MM.1S (cell line): ENCODE measurements around the gene GRIN3A.

Experiments used
- CTCF ChIP-seq: fragments of 300-600 bp; sonication (generic); IDR thresholded peaks from 2 replicates; pipeline ENCODE4 v1.5.1; 2016; ENCODE audit warnings: antibody characterized with exemption, low read length, mixed read lengths
- EZH2 ChIP-seq: fragments of 300-600 bp; sonication (generic); optimal IDR thresholded peaks from 2 replicates; pipeline ENCODE3; 2017; ENCODE audit warnings: low read depth, mild to moderate bottlenecking, antibody characterized with exemption, low read length, mixed read lengths

GRCh38 chr9:101605547-101605946, 132.9 kb downstream of the GRIN3A start:
- TF ChIP-seq EZH2 (no peak), CTCF (no peak)
